DND-41 (cell line): ENCODE results near the gene P3H1.
A peak's percentile ranks its signal among the peaks of the same experiment; 100 is the strongest.
"Not testable (repeated sequence)": the region's sequence is repeated elsewhere in the genome, so short reads cannot be mapped to it uniquely, and the experiment has no call there.

ENCODE experiments used
- ATAC-seq: fragments of 200-7000 bp; cut with Tn5 transposase; 3 replicates; pipeline ENCODE4 v1.9.1; 2021; ENCODE audit warnings: low read depth; ENCODE audit not compliant: insufficient read depth
- DNase-seq: peaks from one replicate; pipeline ENCODE4 v3.0.0-alpha.2; 2020
- H2AFZ ChIP-seq: 2 replicates; pipeline ENCODE4 v1.6.0; 2012; ENCODE audit warnings: low read depth, low read length
- H3K27ac ChIP-seq: 2 replicates; pipeline ENCODE4 v1.5.1; 2012; ENCODE audit warnings: low read length, inconsistent platforms
- H3K27me3 ChIP-seq: fragments of 200-600 bp; sonication (generic); 2 replicates; pipeline ENCODE4 v1.6.0; 2012; ENCODE audit warnings: low read length, mild to moderate bottlenecking, inconsistent platforms; ENCODE audit not compliant: insufficient read depth, poor library complexity
- H3K36me3 ChIP-seq: 2 replicates; pipeline ENCODE4 v1.5.1; 2012; ENCODE audit warnings: low read length, inconsistent platforms; ENCODE audit not compliant: insufficient read depth
- H3K4me1 ChIP-seq: 2 replicates; pipeline ENCODE4 v1.5.1; 2012; ENCODE audit warnings: mild to moderate bottlenecking, low read length; ENCODE audit not compliant: insufficient read depth
- H3K4me2 ChIP-seq: 2 replicates; pipeline ENCODE4 v1.6.0; 2012; ENCODE audit warnings: mild to moderate bottlenecking, moderate library complexity, low read length, inconsistent platforms; ENCODE audit not compliant: insufficient read depth
- H3K4me3 ChIP-seq, 2 experiments: fragments of 200-600 bp in 1 of 2; shearing (Covaris generic) in 1 of 2; 2 replicates each; pipeline ENCODE4 v1.5.1; 2012 to 2016; ENCODE audit warnings: inconsistent platforms in 2 of 2, low read length in 2 of 2, mild to moderate bottlenecking in 2 of 2, low read depth in 1 of 2, moderate library complexity in 1 of 2
- H3K79me2 ChIP-seq: 2 replicates; pipeline ENCODE4 v1.6.0; 2012; ENCODE audit warnings: low read length, inconsistent platforms; ENCODE audit not compliant: insufficient read depth
- H3K9ac ChIP-seq: 2 replicates; pipeline ENCODE4 v1.6.0; 2012; ENCODE audit warnings: low read depth, mild to moderate bottlenecking, inconsistent platforms, low read length, moderate library complexity
- H3K9me3 ChIP-seq: 2 replicates; pipeline ENCODE4 v1.5.1; 2012; ENCODE audit warnings: low read length, moderate library complexity, mild to moderate bottlenecking, inconsistent platforms; ENCODE audit not compliant: insufficient read depth, severe bottlenecking
- H4K20me1 ChIP-seq: 2 replicates; pipeline ENCODE4 v1.6.0; 2012; ENCODE audit warnings: low read length; ENCODE audit not compliant: insufficient read depth
- EZH2 ChIP-seq: IDR thresholded peaks from 3 replicates; pipeline ENCODE4 v1.6.1; 2012; ENCODE audit warnings: borderline replicate concordance, low read depth, mild to moderate bottlenecking, moderate library complexity, low read length, inconsistent platforms; ENCODE audit not compliant: severe bottlenecking
- TF ChIP-seq, protein P1 (sequence below): IDR thresholded peaks from 2 replicates; pipeline ENCODE4 v1.5.1; 2012; ENCODE audit warnings: borderline replicate concordance, low read length, moderate library complexity, mild to moderate bottlenecking; ENCODE audit not compliant: poor library complexity, severe bottlenecking; ENCODE audit errors: extremely low read depth

P3H1 gene, protein sequence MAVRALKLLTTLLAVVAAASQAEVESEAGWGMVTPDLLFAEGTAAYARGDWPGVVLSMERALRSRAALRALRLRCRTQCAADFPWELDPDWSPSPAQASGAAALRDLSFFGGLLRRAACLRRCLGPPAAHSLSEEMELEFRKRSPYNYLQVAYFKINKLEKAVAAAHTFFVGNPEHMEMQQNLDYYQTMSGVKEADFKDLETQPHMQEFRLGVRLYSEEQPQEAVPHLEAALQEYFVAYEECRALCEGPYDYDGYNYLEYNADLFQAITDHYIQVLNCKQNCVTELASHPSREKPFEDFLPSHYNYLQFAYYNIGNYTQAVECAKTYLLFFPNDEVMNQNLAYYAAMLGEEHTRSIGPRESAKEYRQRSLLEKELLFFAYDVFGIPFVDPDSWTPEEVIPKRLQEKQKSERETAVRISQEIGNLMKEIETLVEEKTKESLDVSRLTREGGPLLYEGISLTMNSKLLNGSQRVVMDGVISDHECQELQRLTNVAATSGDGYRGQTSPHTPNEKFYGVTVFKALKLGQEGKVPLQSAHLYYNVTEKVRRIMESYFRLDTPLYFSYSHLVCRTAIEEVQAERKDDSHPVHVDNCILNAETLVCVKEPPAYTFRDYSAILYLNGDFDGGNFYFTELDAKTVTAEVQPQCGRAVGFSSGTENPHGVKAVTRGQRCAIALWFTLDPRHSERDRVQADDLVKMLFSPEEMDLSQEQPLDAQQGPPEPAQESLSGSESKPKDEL

DNA sequence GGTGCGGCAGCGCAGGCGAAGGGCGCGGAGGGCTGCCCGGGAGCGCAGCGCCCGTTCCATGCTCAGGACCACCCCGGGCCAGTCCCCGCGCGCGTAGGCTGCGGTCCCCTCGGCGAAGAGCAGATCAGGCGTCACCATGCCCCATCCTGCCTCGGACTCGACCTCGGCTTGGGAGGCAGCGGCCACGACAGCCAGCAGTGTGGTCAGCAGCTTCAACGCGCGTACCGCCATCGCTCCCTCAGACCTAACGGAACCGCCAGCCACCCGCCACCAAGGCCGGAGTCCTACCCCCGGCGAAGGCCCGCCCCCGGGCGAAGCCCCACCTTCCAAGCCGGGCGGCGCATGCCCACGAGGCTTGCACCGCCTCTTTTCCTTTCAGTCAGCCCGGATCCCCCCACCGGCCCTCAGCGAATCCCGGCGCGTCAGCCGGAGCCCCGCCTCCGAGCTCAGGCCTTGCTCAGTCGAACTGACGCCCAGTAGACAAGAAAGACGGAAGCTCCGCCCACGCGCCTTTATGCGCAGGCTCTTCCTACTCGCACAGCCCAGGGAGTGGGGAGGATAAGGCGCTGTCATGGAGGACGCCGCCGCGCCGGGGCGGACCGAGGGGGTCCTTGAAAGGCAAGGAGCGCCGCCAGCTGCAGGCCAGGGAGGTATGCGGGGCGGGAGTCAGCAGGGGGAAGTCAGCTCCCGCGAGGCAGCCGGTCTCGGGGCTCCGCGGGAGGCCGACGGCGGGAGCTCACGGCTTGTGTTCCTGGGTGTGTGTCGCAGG lies at the start of gene P3H1, which contains the start of gene C1orf50:
Gene P3H1, minus strand, starts transcription at position 288 of the 769 bp plus-strand sequence. Its CDS starts 57 bp downstream, at position 231.
Gene C1orf50, plus strand, starts transcription at position 509 of the 769 bp plus-strand sequence. Its CDS starts 63 bp downstream, at position 572.
- Histone ChIP-seq H3K9ac (peak within 1 kb of the TSS; percentile 85), H2AFZ (peak within 1 kb of the TSS; percentile 89), H3K4me3 (peak within 1 kb of the TSS; percentile 51 to 75), H3K36me3 (peaks cover 5% of the 10 kb centered on the region; the same call in 1 of the 2 replicates), H3K9me3 (no peaks in the 10 kb centered on the region), H3K4me1 (peaks cover 32% of the 10 kb centered on the region), H4K20me1 (no peaks in the 10 kb centered on the region; the same call in 1 of the 2 replicates), H3K27ac (peak within 1 kb of the TSS; percentile 83), H3K4me2 (peak within 1 kb of the TSS; percentile 88), H3K27me3 (no peaks in the 10 kb centered on the region), H3K79me2 (peaks cover 64% of the 10 kb centered on the region)
- ATAC-seq: peak; percentile 91
- TF ChIP-seq EZH2: no peak
- TF ChIP-seq, protein P1, sequence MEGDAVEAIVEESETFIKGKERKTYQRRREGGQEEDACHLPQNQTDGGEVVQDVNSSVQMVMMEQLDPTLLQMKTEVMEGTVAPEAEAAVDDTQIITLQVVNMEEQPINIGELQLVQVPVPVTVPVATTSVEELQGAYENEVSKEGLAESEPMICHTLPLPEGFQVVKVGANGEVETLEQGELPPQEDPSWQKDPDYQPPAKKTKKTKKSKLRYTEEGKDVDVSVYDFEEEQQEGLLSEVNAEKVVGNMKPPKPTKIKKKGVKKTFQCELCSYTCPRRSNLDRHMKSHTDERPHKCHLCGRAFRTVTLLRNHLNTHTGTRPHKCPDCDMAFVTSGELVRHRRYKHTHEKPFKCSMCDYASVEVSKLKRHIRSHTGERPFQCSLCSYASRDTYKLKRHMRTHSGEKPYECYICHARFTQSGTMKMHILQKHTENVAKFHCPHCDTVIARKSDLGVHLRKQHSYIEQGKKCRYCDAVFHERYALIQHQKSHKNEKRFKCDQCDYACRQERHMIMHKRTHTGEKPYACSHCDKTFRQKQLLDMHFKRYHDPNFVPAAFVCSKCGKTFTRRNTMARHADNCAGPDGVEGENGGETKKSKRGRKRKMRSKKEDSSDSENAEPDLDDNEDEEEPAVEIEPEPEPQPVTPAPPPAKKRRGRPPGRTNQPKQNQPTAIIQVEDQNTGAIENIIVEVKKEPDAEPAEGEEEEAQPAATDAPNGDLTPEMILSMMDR: no peak
- DNase-seq: peak; percentile 100

DNA sequence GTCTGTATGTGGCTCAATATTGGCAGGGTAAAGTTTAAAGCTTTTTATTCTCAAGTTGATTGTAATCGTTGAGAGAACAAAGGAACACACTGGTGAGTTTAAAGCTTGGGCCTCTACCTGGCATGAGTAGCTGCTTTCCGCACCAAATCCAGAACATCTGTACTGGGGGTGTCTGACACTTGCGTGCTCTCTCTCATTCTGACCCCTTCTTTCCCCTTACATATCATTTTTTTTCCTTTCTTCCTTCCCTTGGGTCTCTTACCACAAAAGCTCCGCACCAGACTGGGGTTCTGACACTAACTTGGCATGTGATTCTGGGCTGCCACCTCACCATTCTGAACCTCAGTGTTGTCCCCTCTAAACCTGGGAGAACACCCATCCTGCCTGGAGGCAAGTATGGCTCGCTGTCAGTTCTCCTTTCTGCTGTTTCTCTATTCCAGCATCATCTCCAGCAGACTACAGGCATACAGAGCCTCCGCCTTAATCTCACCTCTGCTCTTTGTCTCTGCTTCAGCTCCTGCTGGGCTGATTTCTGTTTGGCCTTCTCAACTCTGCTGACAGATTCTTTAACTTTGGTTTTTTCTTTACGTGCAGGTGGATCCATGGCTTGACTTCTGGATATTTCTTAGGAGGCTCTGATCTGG lies 49.2 kb upstream of the P3H1 start:
- 0 out of 2 replicates have a peak, but pooled peaks cover 6% of the 10 kb centered on the region for H3K79me2 ChIP-seq
- ATAC-seq (0 out of 3 replicates have a peak, but pooled peaks have one; percentile 1), DNase-seq (peak; percentile 12)
- H3K9me3 ChIP-seq: no peaks in the 10 kb centered on the region
- H3K27ac ChIP-seq: peak overlapping the region; percentile 99
- peak overlapping the region; percentile 94 for H3K4me2 ChIP-seq
- H4K20me1 ChIP-seq: no peaks in the 10 kb centered on the region
- no peaks in the 10 kb centered on the region for H3K27me3 ChIP-seq
- peak overlapping the region; percentile 90 for H2AFZ ChIP-seq
- H3K4me1 ChIP-seq: peaks cover 24% of the 10 kb centered on the region
- H3K4me3 ChIP-seq: peak overlapping the region; percentile 55 to 94
- no peak for TF ChIP-seq EZH2
- TF ChIP-seq, protein P1: no peak
- no peaks in the 10 kb centered on the region; the same call in 1 of the 2 replicates for H3K36me3 ChIP-seq
- peak overlapping the region; percentile 93 for H3K9ac ChIP-seq

DNA sequence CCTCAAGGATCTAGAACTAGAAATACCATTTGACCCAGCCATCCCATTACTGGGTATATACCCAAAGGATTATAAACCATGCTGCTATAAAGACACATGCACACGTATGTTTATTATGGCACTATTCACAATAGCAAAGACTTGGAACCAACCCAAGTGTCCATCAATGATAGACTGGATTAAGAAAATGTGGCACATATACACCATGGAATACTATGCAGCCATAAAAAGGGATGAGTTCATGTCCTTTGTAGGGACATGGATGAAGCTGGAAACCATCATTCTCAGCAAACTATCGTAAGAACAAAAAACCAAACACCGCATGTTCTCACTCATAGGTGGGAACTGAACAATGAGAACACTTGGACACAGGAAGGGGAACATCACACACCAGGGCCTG lies 48.0 kb upstream of the P3H1 start:
- H3K4me3 ChIP-seq, H3K9ac ChIP-seq, H3K79me2 ChIP-seq, H3K27me3 ChIP-seq, H4K20me1 ChIP-seq, H3K4me2 ChIP-seq, DNase-seq, H3K9me3 ChIP-seq, H2AFZ ChIP-seq, ATAC-seq, H3K36me3 ChIP-seq, H3K27ac ChIP-seq: not testable (repeated sequence)
- H3K4me1 ChIP-seq: peaks cover 24% of the 10 kb centered on the region
